Right atrium auricular region (tissue), 2 donors: ENCODE data around the gene UBR1. TPM values are rescaled to one million over a fixed set of nuclear protein-coding genes. Genes with fewer than 3 reads are reported as not detected.
"Not testable (repeated sequence)": the region's sequence is repeated elsewhere in the genome, so short reads cannot be mapped to it uniquely, and the experiment has no call there.

Source experiments
- DNase-seq: peaks from one replicate; pipeline ENCODE4 v3.0.0-alpha.2; 2019; ENCODE audit warnings: low spot score
- H3K27ac ChIP-seq, 2 donors: fragments of 200-600 bp; sonication (generic); 1 replicate in 1 of 2; 2 replicates in 1 of 2; pipeline ENCODE4 v1.5.1; 2016 to 2019
- H3K27me3 ChIP-seq, 2 donors: fragments of 200-600 bp; sonication (generic); one replicate each; pipeline versions ENCODE4 v1.5.1 to v1.6.0; 2017 to 2019
- H3K36me3 ChIP-seq: fragments of 200-600 bp; sonication (generic); one replicate; pipeline ENCODE4 v1.5.1; 2016
- H3K4me1 ChIP-seq, 2 donors: fragments of 200-600 bp; sonication (generic); one replicate each; pipeline versions ENCODE4 v1.5.1 to v1.6.0; 2017 to 2019
- H3K4me3 ChIP-seq, 2 donors: fragments of 200-600 bp; sonication (generic); 1 replicate in 1 of 2; 2 replicates in 1 of 2; pipeline ENCODE4 v1.5.1; 2017 to 2019; ENCODE audit warnings: mild to moderate bottlenecking in 1 of 2, moderate library complexity in 1 of 2
- H3K9me3 ChIP-seq, 2 donors: fragments of 200-600 bp; sonication (generic); one replicate each; pipeline ENCODE4 v1.5.1; 2019
- total RNA-seq, 2 donors: library from RNA; depleted of rRNA; stranded (reverse); fragments of >200 nt; gene quantifications; one replicate each; pipeline ENCODE4 v1.1.0, GENCODE V29; 2016
- TF ChIP-seq, protein P1 (sequence below), 2 donors: fragments of 200-600 bp; sonication (generic); IDR thresholded peaks; one replicate each; pipeline ENCODE4 v1.5.1; 2019; ENCODE audit warnings: antibody characterized with exemption in 2 of 2

UBR1 gene
- total RNA-seq, 2 donors from 2014 or later, result 20.0 to 21.0 TPM

DNA sequence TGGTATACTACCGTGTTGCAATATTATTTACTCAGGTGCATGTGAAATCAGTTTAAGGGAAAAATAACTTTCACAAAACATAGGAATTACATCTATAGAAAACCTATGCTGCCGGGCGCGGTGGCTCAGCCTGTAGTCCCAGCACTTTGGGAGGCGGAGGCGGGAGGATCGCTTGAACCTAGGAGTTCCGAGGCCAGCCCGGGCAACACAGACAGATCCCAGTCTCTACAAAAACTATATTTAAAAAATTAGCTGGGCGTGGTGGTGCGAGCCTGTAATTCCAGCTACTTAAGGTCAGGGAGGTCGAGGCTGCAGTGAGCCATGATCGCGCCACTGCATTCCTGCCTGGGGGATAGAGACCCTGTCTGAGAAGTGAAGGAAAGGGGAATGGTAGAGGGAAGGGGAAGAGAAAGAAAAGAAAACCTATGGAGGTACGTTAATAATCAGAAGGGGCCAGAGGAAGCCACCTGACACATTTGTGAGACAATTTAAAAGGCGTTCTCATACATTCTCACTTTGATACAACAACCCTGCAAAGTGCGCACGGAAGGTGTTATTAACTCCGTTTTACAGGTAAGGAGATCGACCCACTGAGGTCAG, 27.1 kb upstream of the UBR1 start:
- DNase-seq, result no peak
- Histone ChIP-seq H3K4me3 (peak overlapping the region; percentile 78 to 81), H3K4me1 (peaks cover 0 to 17% of the 10 kb centered on the region in 2 donors), H3K27ac (peak overlapping the region; percentile 80 to 81), H3K27me3 (no peaks in the 10 kb centered on the region), H3K36me3 (peaks cover 16% of the 10 kb centered on the region), H3K9me3 (no peaks in the 10 kb centered on the region)
- TF ChIP-seq, protein P1, sequence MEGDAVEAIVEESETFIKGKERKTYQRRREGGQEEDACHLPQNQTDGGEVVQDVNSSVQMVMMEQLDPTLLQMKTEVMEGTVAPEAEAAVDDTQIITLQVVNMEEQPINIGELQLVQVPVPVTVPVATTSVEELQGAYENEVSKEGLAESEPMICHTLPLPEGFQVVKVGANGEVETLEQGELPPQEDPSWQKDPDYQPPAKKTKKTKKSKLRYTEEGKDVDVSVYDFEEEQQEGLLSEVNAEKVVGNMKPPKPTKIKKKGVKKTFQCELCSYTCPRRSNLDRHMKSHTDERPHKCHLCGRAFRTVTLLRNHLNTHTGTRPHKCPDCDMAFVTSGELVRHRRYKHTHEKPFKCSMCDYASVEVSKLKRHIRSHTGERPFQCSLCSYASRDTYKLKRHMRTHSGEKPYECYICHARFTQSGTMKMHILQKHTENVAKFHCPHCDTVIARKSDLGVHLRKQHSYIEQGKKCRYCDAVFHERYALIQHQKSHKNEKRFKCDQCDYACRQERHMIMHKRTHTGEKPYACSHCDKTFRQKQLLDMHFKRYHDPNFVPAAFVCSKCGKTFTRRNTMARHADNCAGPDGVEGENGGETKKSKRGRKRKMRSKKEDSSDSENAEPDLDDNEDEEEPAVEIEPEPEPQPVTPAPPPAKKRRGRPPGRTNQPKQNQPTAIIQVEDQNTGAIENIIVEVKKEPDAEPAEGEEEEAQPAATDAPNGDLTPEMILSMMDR (IDR thresholded peaks at IDR 0.05), result no peak

DNA sequence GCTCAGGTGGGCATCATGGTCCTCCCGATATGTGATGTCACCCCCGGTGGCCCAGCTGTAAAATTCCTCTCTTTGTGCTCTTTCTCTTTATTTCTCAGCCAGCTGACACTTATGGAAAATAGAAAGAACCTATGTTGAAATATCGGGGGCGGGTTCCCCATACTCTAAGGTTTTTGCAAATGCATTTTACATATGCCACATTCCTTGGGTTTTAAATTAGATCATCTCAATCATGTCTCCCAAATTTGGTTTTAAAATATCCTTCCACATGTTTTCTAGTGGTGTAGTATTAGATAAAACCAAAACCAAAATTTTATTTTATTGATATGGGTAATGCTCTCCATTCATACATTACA, 23.1 kb upstream of the UBR1 start:
- DNase-seq, result no peak
- Histone ChIP-seq H3K9me3 (no peaks in the 10 kb centered on the region), H3K4me1 (peaks cover 0 to 9% of the 10 kb centered on the region in 2 donors), H3K27me3 (no peaks in the 10 kb centered on the region), H3K36me3 (no peaks in the 10 kb centered on the region), H3K4me3 (no peak overlapping the region), H3K27ac (no peak overlapping the region)
- TF ChIP-seq, protein P1 (IDR thresholded peaks at IDR 0.05), result no peak

DNA sequence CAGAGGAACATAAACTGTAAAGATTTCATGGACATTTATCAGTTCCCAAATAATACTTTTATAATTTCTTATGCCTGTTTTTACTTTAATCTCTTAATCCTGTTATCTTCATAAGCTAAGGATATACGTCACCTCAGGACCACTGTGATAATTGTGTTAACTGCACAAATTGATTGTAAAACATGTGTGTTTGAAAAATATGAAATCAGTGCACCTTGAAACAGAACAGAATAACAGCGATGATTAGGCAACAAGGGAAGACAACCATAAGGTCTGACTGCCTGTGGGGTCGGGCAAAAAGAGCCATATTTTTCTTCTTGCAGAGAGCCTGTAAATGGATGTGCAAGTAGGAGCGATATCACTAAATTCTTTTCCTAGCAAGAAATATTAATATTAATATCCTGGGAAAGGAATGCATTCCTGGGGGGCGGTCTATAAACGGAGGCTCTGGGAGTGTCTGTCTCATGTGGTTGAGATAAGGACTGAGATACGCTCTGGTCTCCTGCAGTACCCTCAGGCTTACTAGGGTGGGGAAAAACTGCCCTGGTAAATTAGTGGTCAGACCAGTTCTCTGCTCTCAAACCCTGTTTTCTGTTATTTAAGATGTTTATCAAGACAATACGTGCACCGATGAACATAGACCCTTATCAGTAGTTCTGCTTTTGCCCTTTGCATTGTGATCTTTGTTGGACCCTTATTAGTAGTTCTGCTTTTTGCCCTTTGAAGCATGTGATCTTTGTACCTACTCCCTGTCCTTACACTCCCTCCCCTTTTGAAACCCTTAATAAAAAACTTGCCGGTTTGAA, 22.5 kb upstream of the UBR1 start:
- not testable (repeated sequence) for H3K4me1 ChIP-seq, H3K27ac ChIP-seq, H3K9me3 ChIP-seq, H3K27me3 ChIP-seq, H3K4me3 ChIP-seq, H3K36me3 ChIP-seq, DNase-seq

DNA sequence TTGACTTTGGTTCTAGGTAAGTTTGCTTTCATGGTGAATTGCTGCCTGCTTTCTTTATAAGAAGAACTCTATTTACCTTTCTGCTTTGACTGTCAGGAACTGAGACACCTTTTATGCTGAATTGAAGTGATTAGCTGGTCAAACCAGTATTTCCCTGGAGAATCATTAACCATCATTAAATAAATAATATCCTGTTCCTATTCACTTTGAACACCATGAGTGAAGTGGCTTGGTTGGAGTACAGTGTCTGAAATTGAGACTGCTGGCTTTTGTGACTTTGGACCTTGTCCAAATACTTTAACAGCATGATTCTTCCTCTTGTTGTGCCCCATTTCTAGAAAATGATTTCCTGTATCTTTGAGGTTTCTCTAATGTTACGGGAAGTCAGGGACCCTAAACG, 21.9 kb upstream of the UBR1 start:
- Histone ChIP-seq H3K9me3 (no peaks in the 10 kb centered on the region), H3K4me3 (no peak overlapping the region), H3K27me3 (no peaks in the 10 kb centered on the region), H3K36me3 (no peaks in the 10 kb centered on the region), H3K27ac (no peak overlapping the region), H3K4me1 (peaks cover 0 to 3% of the 10 kb centered on the region in 2 donors)
- TF ChIP-seq, protein P1 (IDR thresholded peaks at IDR 0.05), result no peak
- no peak for DNase-seq

DNA sequence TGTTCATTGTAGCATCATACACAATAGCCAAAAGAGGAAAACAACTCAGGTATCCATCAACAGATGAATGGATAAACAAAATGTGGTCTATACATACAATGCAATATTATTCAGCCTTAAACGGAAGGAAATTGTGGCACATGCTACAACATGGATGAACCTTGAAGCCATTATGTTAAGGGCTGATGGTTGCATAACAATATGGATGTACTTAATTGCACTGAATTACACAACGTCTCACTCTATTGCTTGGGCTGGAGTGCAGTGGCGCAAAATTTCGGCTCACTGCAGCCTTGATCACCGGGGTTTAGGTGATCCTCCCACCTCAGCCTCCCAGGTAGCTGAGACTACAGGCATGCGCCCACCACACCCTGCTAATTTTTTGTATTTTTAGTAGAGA, 20.5 kb upstream of the UBR1 start:
- Histone ChIP-seq H3K36me3 (no peaks in the 10 kb centered on the region), H3K4me3 (no peak overlapping the region), H3K27me3 (no peaks in the 10 kb centered on the region), H3K27ac (no peak overlapping the region), H3K4me1 (peaks cover 0 to 8% of the 10 kb centered on the region in 2 donors), H3K9me3 (no peaks in the 10 kb centered on the region)
- TF ChIP-seq, protein P1 (IDR thresholded peaks at IDR 0.05), result no peak
- no peak for DNase-seq

DNA sequence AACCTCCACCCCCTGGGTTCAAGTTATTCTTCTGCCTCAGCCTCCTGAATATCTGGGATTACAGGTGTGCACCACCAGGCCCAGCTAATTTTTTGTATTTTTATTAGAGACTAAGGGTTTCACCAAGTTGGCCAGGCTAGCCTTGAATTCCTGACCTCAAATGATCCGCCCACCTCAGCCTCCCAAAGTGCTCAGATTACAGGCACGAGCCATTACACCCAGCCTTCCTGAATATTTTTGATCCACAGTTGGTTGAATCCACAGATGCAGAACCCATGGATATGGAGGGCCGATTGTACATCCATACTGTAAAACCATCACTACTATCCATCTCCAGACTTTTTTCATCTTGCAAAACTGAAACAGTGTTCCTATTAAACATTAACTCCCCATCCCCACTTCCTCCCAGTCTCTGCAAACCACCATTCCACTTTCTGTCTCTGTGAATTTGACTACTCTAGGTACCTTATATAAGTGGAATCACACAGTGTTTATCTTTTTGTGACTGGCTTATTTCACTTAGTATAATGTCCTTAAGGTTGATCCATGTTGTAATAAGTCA, 19.3 kb upstream of the UBR1 start:
- H3K4me1 ChIP-seq, result peaks cover 0 to 8% of the 10 kb centered on the region in 2 donors
- TF ChIP-seq, protein P1 (IDR thresholded peaks at IDR 0.05), result no peak
- no peaks in the 10 kb centered on the region for H3K27me3 ChIP-seq
- no peak for DNase-seq
- H3K4me3 ChIP-seq, result no peak overlapping the region
- no peaks in the 10 kb centered on the region for H3K36me3 ChIP-seq
- no peaks in the 10 kb centered on the region for H3K9me3 ChIP-seq
- H3K27ac ChIP-seq, result no peak overlapping the region
